Suprapubic skin (tissue), 4 donors: ENCODE results near the gene TRIM69. TPM values are rescaled to one million over a fixed set of nuclear protein-coding genes. Genes with fewer than 3 reads are reported as not detected.
"Not testable (repeated sequence)": the region's sequence is repeated elsewhere in the genome, so short reads cannot be mapped to it uniquely, and the experiment has no call there.

ENCODE experiments used
- DNase-seq, 2 donors: peaks; one replicate each; pipeline ENCODE4 v3.0.0-alpha.2; 2019; ENCODE audit warnings: low spot score in 2 of 2
- H3K27ac ChIP-seq: fragments of 200-600 bp; sonication (generic); one replicate; pipeline ENCODE4 v1.5.1; 2019
- H3K27me3 ChIP-seq: fragments of 200-600 bp; sonication (generic); one replicate; pipeline ENCODE4 v1.5.1; 2019
- H3K36me3 ChIP-seq: fragments of 200-600 bp; sonication (generic); one replicate; pipeline ENCODE4 v1.5.1; 2019
- H3K4me1 ChIP-seq: fragments of 200-600 bp; sonication (generic); one replicate; pipeline ENCODE4 v1.5.1; 2019
- H3K4me3 ChIP-seq: fragments of 200-600 bp; sonication (generic); one replicate; pipeline ENCODE4 v1.5.1; 2019; ENCODE audit warnings: mild to moderate bottlenecking
- H3K9me3 ChIP-seq: fragments of 200-600 bp; sonication (generic); one replicate; pipeline ENCODE4 v1.5.1; 2019
- CTCF ChIP-seq, 2 donors: fragments of 200-600 bp in 1 of 2; fragments of 450-650 bp in 1 of 2; sonication (generic) in 1 of 2; IDR thresholded peaks; one replicate each; pipeline ENCODE4 v1.5.1; 2016 to 2019; ENCODE audit warnings: antibody characterized with exemption in 2 of 2, mild to moderate bottlenecking in 1 of 2, moderate library complexity in 1 of 2
- EP300 ChIP-seq: sonication (generic); formaldehyde crosslinking; IDR thresholded peaks from one replicate; pipeline ENCODE4 v1.6.1; 2017; ENCODE audit warnings: antibody characterized with exemption
- POLR2A ChIP-seq, 2 donors: fragments of 450-650 bp; IDR thresholded peaks; one replicate each; pipeline ENCODE4 v1.6.1; 2017; ENCODE audit warnings: antibody characterized with exemption in 2 of 2, mild to moderate bottlenecking in 2 of 2, moderate library complexity in 2 of 2
- POLR2AphosphoS5 ChIP-seq, 3 donors: sonication (generic); formaldehyde crosslinking; IDR thresholded peaks; one replicate each; pipeline ENCODE4 v1.6.1; 2017; ENCODE audit warnings: antibody characterized with exemption in 3 of 3
- WGBS: methylation state at CpG from one replicate; pipeline ENCODE4 v1.1.5; 2018; 5-methylcytosine and 5-hydroxymethylcytosine counted together
- total RNA-seq, 4 donors: library from RNA; depleted of rRNA; stranded (reverse); fragments of >200 nt; gene quantifications; one replicate each; pipeline ENCODE4 v1.1.0, GENCODE V29; 2016

TRIM69 gene
- total RNA-seq = 10 to 100 TPM in 2 of 4 donors, 1 to 10 TPM in 2; 9.1 to 10.6 (median 9.8) TPM

GRCh38 chr15:44736181-44736765 lies at the start of gene TRIM69:
Gene TRIM69, plus strand, starts transcription at chr15:44736528. Its CDS starts 177 bp downstream, at chr15:44736705.
- Histone ChIP-seq H3K27me3 (no peaks in the 10 kb centered on the region), H3K4me3 (no peak within 1 kb of the TSS), H3K36me3 (no peaks in the 10 kb centered on the region), H3K27ac (peak within 1 kb of the TSS; percentile 0), H3K4me1 (peaks cover 12% of the 10 kb centered on the region), H3K9me3 (no peaks in the 10 kb centered on the region)
- 76% methylated on average over 3 of the region's 3 CpGs for WGBS
- no peak for TF ChIP-seq EP300
- TF ChIP-seq POLR2AphosphoS5 (IDR thresholded peaks at IDR 0.05) = no peak
- TF ChIP-seq POLR2A (IDR thresholded peaks at IDR 0.05) = no peak
- no peak for TF ChIP-seq CTCF (IDR thresholded peaks at IDR 0.05)
- no peak for DNase-seq

GRCh38 chr15:44689318-44689717 lies 47.0 kb upstream of the TRIM69 start:
- 75% methylated on average over 2 of the region's 2 CpGs for WGBS
- not testable (repeated sequence) for H3K4me1 ChIP-seq, H3K27me3 ChIP-seq

GRCh38 chr15:44690245-44690644 lies 46.1 kb upstream of the TRIM69 start:
- H3K27me3 ChIP-seq, H3K9me3 ChIP-seq, H3K4me1 ChIP-seq, DNase-seq, H3K36me3 ChIP-seq, H3K27ac ChIP-seq, H3K4me3 ChIP-seq: not testable (repeated sequence)
- WGBS = 67% methylated on average over 1 of the region's 1 CpG

More at GRCh38 chr15:44689318-44689717, 47.0 kb upstream of the TRIM69 start:
- DNase-seq, H3K4me3 ChIP-seq, H3K27ac ChIP-seq, H3K9me3 ChIP-seq, H3K36me3 ChIP-seq: not testable (repeated sequence)

- H3K27me3 ChIP-seq = no peaks in the 10 kb centered on the region
- no peak overlapping the region for H3K27ac ChIP-seq
- TF ChIP-seq CTCF (IDR thresholded peaks at IDR 0.05) (no peak), POLR2A (IDR thresholded peaks at IDR 0.05) (no peak), POLR2AphosphoS5 (IDR thresholded peaks at IDR 0.05) (no peak), EP300 (no peak)
- H3K36me3 ChIP-seq = no peaks in the 10 kb centered on the region
- no peaks in the 10 kb centered on the region for H3K9me3 ChIP-seq
- WGBS = 85% methylated on average over 1 of the region's 1 CpG
- no peak overlapping the region for H3K4me3 ChIP-seq
- no peaks in the 10 kb centered on the region for H3K4me1 ChIP-seq
- DNase-seq = no peak
These were observed 43.7 kb upstream of the TRIM69 start for GRCh38 chr15:44692659-44693058.

GRCh38 chr15:44694416-44694815 lies 41.9 kb upstream of the TRIM69 start:
- no peak for DNase-seq
- no peaks in the 10 kb centered on the region for H3K27me3 ChIP-seq
- H3K9me3 ChIP-seq = no peaks in the 10 kb centered on the region
- H3K4me1 ChIP-seq = no peaks in the 10 kb centered on the region
- H3K27ac ChIP-seq = no peak overlapping the region
- H3K4me3 ChIP-seq = no peak overlapping the region
- 85% methylated on average over 4 of the region's 4 CpGs for WGBS
- H3K36me3 ChIP-seq = no peaks in the 10 kb centered on the region
- no peak for TF ChIP-seq POLR2AphosphoS5 (IDR thresholded peaks at IDR 0.05)
- TF ChIP-seq EP300 = no peak
- TF ChIP-seq POLR2A (IDR thresholded peaks at IDR 0.05) = no peak
- TF ChIP-seq CTCF (IDR thresholded peaks at IDR 0.05) = no peak

GRCh38 chr15:44695294-44695693 lies 41.0 kb upstream of the TRIM69 start:
- 56% methylated on average over 3 of the region's 3 CpGs for WGBS
- no peak for DNase-seq
- H3K36me3 ChIP-seq = no peaks in the 10 kb centered on the region
- H3K4me3 ChIP-seq = no peak overlapping the region
- TF ChIP-seq POLR2AphosphoS5 (IDR thresholded peaks at IDR 0.05) = no peak
- no peak for TF ChIP-seq CTCF (IDR thresholded peaks at IDR 0.05)
- TF ChIP-seq EP300 = no peak
- no peak for TF ChIP-seq POLR2A (IDR thresholded peaks at IDR 0.05)
- H3K4me1 ChIP-seq = no peaks in the 10 kb centered on the region
- H3K9me3 ChIP-seq = no peaks in the 10 kb centered on the region
- no peaks in the 10 kb centered on the region for H3K27me3 ChIP-seq
- H3K27ac ChIP-seq = no peak overlapping the region
